GM19099 (cell line): ENCODE results near the gene MAST4.

Experiments used
- POLR2A ChIP-seq: IDR thresholded peaks from 3 replicates; pipeline ENCODE4 v1.6.1; 2011; ENCODE audit warnings: low read depth; ENCODE audit not compliant: insufficient read length; ENCODE audit errors: extremely low read depth

MAST4 gene

DNA sequence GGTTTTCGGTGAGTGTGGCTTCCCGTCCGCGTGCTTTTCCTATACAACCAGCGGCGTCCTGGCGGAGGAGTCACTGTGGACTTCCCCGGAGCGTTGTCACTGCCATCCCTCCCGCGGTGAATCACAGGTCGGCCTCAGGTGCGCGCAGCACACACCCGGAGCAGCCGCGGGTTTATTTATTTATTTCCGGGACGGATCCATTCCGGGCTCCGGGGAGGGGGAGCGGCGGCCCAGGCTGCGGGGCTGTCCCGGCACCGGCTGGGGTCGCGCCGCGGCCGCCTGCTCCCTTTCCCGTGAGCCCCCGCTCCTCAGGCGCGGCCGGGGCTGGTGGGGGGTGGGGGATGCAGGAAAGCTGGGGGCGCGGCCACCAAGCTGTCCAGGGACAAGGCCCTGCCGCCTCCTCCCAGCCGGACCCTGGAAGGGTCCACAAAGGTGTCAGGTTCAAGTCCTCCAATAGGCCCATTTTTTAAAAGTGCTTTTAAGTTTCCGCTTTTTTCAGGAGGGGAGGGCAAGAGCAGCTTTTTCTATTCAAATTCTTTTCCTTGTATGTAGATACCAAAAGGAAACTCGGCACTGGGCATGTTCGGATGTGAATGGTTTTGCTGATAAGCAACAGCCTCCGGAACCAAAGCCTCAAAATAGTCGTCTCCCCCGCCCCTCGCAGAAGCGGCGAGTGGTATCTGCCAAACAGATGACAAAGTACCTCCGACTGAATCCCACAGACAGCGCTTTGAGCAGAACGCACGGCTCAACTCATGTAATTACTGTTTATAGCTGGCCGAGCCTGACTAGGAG is 407.9 kb downstream of the MAST4 start:
- TF ChIP-seq POLR2A: no peak

DNA sequence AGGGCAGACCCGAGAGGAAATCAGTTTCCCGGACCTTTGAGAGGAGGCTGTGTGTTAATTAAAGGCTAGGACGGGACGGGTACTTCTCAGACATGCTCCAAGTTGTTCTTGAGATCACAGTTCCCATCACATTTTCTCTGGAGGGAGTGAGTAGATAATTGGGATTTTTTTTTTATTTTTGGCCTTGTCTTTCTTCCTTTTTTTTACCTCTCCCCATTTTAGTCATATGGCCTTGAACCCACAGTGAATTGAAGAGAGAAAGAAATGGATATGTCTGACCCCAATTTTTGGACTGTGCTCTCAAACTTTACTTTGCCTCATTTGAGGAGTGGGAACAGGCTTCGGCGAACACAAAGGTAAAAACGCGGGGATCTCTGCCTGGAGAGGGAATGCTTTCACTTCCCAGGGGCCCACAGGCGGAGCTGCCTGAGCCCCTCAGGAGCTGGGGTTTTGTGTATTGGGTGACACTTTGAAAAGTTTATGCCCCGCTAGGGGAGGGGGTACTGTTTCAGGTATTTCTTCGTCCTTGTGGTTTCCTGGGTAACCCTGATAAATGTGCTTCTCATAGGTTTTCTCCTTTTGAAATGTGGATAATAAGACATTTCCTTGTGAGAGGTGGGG is 408.6 kb downstream of the MAST4 start:
- TF ChIP-seq POLR2A: no peak

DNA sequence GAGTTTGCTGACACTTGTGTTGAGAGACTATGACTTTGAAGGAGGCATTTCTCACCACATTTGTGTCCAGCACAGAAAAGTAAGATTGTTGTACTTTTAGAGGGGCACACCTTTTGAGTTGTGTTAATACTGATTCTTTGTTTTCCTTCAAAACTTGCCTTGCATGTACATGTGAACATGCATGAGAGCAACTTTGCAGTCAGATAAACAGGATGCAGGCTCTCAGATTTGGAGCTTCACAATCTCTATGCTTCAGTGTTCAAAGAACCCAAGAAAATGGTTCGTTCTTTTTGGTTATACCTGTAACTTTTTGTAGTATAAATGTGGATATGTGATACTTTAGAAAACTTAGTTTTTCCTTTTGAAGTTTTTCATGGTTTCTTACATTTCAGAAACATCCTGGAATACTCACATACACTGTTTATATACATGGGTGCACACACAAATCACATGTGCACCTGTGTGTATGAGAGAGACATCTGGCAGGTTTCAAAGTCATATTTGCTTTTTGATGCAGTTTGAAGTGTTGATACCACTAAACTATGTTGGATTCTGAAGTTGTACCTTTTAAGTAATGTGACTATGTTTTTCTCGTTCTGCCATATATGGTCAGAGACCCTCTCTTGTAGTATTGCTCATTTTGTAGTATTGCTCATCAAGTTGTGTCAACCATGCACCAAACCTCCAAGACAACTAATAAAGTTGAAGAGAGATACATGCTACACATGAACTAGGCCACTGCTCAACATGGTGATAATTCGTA is 409.7 kb downstream of the MAST4 start:
- no peak for TF ChIP-seq POLR2A

DNA sequence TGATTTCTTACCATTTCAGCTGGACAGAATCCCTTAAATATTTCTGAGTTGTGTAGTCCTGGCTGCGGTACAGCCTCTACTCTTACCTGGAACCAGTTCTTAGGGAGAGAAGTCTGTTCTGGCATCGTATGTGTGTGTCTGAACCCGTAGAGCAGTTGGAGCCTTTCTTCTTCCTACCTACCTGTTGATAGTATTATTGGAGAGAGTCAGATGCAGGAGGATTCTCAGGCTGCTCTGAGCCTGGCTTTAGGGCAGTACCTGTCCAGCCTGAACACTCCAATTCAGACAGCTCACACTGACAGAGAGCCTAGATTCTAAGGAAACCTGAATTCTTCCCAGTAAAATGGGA is 410.3 kb downstream of the MAST4 start:
- no peak for TF ChIP-seq POLR2A

DNA sequence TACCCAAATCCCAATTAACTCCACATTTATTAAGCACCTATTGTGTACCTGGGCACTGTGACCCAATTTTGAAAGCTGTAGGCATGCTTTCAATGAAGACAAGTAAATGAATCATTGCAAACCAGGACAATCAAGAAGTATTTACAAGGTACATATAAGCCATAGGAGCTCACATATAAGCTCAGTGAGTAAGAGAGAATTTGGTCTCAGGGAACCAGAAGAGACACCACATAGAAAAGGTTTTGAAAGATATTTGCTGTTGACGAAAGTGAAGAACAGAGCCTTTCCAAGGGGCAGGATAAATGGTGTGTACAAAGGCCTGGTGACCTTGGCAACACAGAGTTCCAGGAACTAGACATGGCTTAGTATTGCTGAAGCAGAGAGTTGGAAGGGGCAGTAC is 412.8 kb downstream of the MAST4 start:
- no peak for TF ChIP-seq POLR2A

DNA sequence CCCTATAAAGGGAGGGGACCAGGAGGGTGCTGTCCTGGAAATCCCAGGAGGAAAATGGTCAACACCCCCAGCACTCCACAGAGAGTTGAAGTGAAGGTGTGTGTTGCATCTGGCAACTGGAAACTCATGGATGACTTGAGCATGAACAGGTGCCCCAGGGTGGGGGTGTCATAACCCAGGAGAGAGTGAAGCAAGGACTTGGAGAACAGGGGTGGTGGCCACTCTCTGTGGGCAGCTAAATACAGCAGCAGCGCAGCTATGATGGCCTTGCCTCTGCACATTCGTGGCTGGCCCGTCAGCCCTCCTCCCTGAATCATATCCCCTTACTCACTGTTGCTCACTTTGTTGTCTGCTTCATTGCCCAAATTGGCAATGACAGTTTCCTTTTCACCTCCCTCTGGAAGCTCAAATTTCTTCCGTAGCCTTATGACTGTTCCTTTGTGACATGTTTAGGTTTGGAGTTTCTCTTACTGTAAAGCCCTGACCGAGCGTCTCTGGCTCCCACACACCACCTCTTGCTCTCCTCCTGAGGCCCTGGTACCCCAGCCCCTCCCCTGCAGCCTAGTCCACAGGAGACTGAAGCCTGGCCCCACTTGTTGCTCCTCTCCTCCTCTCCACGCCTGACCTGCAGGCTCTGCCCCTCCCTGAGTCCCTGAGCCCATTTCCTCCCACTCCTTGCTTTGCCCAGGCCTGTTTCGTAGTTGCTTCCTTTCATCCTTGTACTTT is 414.7 kb downstream of the MAST4 start:
- no peak for TF ChIP-seq POLR2A

DNA sequence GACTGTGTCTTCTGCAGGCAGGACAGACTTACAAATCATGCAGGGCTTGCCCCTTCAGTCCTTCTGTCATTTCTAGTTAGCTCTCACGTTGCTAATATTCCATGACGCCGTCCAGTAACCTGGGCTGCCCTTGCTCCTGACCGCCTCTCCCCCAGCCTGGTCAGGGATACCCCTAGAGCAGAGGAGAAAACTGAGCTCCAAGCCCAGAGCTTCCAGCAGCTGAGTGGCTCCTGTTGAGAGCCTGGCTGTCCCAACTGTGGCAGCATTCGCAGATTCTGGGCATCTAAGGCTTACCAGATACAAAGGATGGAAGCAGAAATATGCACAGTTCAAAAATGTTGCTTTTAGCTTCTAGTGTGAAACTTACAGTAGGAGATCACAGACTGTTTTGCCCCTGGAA is 415.2 kb downstream of the MAST4 start:
- TF ChIP-seq POLR2A: no peak

DNA sequence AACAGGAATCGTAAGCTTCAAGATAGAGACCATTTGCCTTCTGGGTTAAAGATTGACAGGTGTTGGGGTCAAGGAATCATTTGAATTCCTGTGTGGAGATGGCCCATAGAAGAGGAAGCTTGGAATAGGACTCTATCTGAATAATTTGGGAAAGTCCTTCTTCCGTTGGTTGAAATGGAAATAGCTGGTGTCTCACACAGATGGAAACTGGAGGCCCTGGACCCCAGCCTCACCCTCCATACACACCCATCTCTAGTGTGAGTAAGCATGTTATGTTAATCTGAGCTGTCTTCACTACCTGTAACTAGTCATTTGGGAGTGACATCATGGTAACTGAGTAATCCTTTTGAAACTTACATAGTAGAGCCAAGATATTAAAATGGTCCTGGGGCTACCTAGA is 416.0 kb downstream of the MAST4 start:
- TF ChIP-seq POLR2A: no peak

DNA sequence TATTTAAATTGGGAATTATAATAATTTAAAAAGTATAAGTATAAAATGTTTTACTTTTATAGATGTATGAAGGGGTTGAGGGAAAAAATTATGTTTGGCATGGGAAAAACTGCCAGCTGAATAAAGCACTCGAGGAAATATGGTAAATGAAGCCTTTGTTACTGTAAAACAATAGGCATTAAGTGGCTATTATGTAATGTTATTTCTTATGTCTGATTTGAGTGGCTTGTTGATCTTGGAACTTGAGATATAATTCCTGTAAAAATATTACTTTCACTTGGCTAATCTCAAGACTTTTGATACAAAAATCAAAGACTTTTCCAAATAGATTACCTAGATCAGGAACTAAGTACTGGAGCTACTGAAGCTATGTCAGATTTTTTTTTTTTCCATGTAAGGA is 417.5 kb downstream of the MAST4 start:
- TF ChIP-seq POLR2A: no peak

DNA sequence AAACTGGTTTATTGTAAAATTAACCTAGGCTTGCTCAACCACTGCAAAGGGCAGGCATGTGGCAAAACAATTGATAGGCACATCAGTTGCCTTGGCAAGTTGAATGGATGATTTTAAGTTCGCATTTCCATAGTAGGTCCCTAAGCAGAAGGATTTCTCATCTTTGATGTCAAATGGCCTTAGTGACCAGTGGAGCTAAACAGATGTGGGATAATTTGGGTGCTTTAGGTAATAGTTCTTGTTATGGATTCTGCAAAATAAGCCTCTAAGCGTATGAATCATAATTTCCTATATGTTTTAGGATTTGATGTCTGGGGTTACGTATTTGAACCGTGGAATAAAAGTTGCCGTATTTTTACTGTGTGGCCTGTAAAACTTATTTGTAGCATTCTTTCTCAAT is 418.0 kb downstream of the MAST4 start:
- TF ChIP-seq POLR2A: no peak

DNA sequence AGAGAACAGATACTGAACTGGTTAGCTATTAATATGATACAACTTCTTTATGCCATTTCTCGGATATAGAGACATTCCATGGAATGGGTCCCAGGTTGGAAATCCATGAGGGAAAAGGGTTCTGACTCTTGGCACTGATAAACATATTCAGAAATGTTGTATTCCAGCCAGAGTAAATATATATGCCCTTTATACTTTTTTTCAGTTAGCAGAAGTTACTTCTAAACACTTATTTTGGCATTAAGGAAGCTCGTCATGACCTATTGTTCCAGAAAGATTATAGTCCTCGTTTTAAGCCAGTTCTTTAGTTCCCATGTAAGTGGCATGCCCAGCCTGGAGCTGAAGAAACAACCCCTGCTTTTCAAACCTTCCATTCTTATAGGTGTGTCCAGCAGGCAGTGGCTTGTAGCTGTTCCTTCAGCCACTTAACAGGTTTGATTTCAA is 418.8 kb downstream of the MAST4 start:
- no peak for TF ChIP-seq POLR2A

DNA sequence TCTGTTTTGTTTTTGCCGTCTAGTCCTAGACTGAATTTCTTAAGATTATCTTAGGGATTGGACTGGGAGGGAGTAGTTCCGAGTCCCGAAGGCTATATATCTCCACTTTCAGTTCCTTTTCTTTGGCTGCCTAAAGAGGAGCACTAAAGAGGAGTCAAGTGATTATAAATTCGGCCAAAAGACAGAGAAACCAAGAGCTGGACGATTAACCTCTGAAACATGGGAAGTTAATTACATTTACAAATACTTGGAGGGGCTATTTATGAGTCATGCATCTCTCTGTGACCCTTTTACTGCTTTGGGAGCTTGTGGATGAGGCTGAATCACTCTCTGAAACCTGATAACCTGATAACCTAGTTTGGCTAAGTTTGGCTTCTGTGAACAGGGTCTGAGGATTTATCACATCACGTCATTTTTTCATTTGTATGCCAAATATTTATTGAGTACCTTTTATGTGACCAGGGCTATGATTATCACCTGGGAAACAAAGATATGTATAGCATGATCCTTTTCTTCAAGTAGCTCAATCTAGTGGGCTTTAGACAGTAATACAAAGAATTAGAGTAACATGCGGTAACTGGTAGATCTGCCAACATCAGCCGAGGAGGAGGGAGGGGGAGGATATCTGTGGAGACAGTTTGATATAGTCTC is 419.5 kb downstream of the MAST4 start:
- no peak for TF ChIP-seq POLR2A

DNA sequence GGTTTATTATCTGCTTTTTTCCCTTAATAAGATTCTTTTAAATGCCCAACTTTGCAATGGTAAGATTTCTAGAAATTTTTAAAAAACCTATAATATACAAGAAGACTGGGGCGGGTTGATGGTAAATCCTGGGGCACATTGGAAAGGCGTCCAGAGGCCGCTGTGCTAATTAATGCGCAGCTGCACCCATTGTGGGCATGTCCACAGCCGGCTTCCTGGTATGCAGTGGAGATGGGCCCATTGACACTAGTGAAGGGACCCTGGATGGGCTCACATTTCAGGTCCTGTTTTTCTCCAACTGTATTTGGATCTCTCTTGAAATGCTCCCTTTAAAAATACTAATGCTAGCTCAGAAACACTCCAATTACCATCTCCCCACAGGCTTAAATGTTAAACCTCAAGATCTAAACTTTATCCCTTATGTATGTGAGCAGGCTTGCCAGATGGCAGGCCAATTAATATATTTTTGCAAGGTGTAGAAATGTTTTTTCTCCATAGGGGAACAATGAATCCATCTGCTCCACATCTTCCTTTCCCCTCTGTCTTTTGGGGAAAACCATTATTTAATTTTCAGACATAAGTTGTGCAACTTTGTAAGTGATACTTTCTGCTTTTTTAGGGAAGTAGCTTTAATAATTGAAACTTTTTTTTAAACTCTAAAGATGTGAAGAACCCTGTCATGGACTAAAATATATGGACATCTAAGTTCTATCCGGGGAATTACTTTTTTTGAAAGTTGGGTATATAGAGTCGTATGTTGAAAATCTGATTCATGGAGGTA is 423.1 kb downstream of the MAST4 start:
- TF ChIP-seq POLR2A: no peak

DNA sequence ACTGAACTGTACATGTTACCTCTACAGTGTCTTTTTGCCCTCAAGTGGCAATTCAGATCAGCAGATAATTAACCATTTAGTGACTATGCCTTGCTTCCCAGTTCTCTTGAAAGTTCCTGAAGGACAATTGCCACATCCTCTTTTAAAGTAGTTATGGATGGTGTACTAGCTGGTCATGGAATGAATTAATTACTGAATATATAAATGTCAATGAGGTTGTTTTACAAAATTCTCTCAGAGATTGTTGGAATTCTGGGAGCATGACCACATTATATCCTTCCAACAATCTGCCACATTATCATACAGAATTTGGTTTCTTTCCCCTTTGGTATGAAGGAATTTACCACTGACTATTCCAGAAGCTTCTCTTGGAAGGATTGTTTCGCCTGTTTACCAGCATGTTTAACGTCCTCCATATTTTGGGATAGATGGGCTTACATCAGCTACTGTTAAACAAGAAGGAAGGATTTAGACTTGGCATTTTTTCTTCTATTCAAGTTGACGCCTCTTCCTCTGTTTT is 424.0 kb downstream of the MAST4 start:
- no peak for TF ChIP-seq POLR2A

DNA sequence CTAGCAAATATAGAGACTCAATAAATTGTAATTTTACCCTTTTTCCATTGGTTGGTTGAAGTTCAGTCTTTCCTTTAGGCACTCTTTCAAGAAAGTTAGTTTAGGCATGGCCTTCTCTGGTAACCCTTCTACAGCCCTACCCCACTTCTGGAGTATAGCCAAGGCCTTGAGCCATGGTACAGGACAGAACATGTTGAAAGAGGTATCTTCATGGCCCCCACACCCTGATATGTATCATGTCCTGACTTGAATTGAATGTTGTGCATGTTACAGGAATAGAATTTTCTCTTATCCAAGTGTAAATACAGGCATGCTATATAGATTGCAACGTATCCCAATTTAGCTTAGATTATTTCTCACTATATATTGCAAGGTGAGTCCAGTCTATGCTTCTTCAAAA is 424.8 kb downstream of the MAST4 start:
- TF ChIP-seq POLR2A: no peak

DNA sequence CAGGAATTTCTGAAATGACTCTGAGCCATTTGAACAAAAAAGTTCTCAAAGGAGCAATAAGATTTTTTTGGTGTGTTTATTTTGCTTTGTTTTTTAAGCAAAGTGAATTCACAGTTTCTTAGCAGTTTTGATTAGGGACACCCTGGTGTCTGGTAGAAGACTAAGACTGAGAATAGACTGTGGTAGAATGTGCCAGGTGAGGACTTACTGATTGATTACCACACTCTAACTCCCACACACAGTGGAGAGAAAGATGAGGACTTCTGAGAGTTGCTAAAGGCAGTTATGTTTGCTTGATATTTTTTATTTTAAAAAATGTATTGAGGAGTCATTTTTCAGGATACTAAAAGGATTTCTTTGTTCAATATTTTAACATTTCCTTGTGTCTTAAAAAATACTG is 425.3 kb downstream of the MAST4 start:
- no peak for TF ChIP-seq POLR2A
